ENCODE data around the gene VAMP7. TPM values are rescaled to one million over a fixed set of nuclear protein-coding genes. Genes with fewer than 3 reads are reported as not detected.

VAMP7 gene
- total RNA-seq, 4 donors from 2014 or later, result 20.2 to 27.7 (median 23.9) TPM

- Histone ChIP-seq H3K4me1 (peaks cover 0 to 7% (median 2%) of the 10 kb centered on the region in 4 donors), H3K9me3 (no peaks in the 10 kb centered on the region), H3K4me3 (no peak overlapping the region), H3K36me3 (no peaks in the 10 kb centered on the region), H3K27me3 (peaks cover 16% of the 10 kb centered on the region), H3K27ac (no peak overlapping the region)
- TF ChIP-seq CTCF (IDR thresholded peaks at IDR 0.05) (no peak), POLR2AphosphoS5 (IDR thresholded peaks at IDR 0.05) (no peak), POLR2A (IDR thresholded peaks at IDR 0.05) (no peak), EP300 (IDR thresholded peaks at IDR 0.05; ENCODE audit: low read depth) (no peak)
- intact Hi-C loops (cut with DNase I; ENCODE audit: low total_unique reads) (no loop called here), in situ Hi-C loops (cut with MboI; ENCODE audit: low pct_ligation_motif_present in 1 of 4, low pct_unique_long_range_greater_than_20kb in 1 of 4, low sequenced_read_pairs in 3 of 4) (no loop called here)
- 7 to 29% methylated on average over 1 of the region's 1 CpG for WGBS, 2 donors (ENCODE audit: low coverage in 1 of 2)
- DNase-seq, result no peak
These were observed 3.9 kb upstream of the VAMP7 start for GRCh38 chrX:155877288-155877687.

DNA sequence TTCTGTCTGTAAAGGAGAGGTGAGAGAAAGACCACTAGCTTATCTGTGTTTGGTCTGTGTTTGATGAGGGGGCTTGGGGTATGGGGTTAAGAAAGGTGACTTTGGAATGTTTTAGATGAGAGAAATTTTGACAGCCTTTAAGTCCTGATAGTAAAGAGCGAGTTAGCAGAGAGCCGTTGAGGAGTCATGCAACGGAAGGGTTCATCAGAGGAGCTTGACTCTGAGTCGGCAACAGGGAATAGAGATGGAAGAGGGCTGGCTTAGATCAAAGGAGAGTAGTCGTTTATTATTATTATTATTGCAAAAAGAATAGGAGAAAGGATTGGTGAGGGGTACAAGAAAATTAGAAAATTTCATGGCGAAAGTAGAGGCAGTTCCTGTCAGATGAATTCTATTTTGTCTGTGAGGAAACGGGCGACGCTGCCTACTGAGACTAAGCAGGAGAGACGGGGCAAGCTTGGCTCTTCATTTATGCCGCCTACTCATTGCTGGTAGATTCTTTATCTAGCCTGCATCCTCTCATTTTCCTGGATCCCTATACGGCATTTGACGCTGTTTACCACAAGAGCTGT is 473 bp upstream of the VAMP7 start:
- no peaks in the 10 kb centered on the region for H3K27me3 ChIP-seq
- H3K36me3 ChIP-seq, result no peaks in the 10 kb centered on the region
- 35 to 44% methylated on average over 12 to 13 of the region's 13 CpGs for WGBS, 2 donors (ENCODE audit: low coverage in 1 of 2)
- peaks cover 0 to 6% (median 2%) of the 10 kb centered on the region in 4 donors for H3K4me1 ChIP-seq
- TF ChIP-seq POLR2AphosphoS5 (IDR thresholded peaks at IDR 0.05) (no peak), POLR2A (IDR thresholded peaks at IDR 0.05) (no peak), EP300 (IDR thresholded peaks at IDR 0.05; ENCODE audit: low read depth) (no peak), CTCF (IDR thresholded peaks at IDR 0.05) (no peak)
- peak overlapping the region; percentile 20 to 57 (median 53) for H3K4me3 ChIP-seq
- no peaks in the 10 kb centered on the region for H3K9me3 ChIP-seq
- intact Hi-C loops (cut with DNase I; ENCODE audit: low total_unique reads), result no loop called here
- in situ Hi-C loops (cut with MboI; ENCODE audit: low pct_ligation_motif_present in 1 of 4, low pct_unique_long_range_greater_than_20kb in 1 of 4, low sequenced_read_pairs in 3 of 4), result no loop called here
- DNase-seq, result no peak
- H3K27ac ChIP-seq, result peak overlapping the region; percentile 65 to 85 (median 80)

- DNase-seq, result no peak
- H3K9me3 ChIP-seq, result no peaks in the 10 kb centered on the region
- WGBS, 2 donors (ENCODE audit: low coverage in 1 of 2), result 82 to 86% methylated on average over 2 of the region's 2 CpGs
- no peaks in the 10 kb centered on the region for H3K36me3 ChIP-seq
- H3K27me3 ChIP-seq, result no peaks in the 10 kb centered on the region
- in situ Hi-C loops (cut with MboI; ENCODE audit: low pct_ligation_motif_present in 1 of 4, low pct_unique_long_range_greater_than_20kb in 1 of 4, low sequenced_read_pairs in 3 of 4), result no loop called here
- TF ChIP-seq POLR2A (IDR thresholded peaks at IDR 0.05), result no peak
- TF ChIP-seq POLR2AphosphoS5 (IDR thresholded peaks at IDR 0.05), result no peak
- no peak for TF ChIP-seq EP300 (IDR thresholded peaks at IDR 0.05; ENCODE audit: low read depth)
- no peak for TF ChIP-seq CTCF (IDR thresholded peaks at IDR 0.05)
- no peak overlapping the region for H3K27ac ChIP-seq
- H3K4me1 ChIP-seq, result peaks cover 0 to 10% (median 4%) of the 10 kb centered on the region in 4 donors
- no peak overlapping the region for H3K4me3 ChIP-seq
- intact Hi-C loops (cut with DNase I; ENCODE audit: low total_unique reads), result no loop called here
These were observed 5.3 kb downstream of the VAMP7 start for GRCh38 chrX:155886409-155886808.

DNA sequence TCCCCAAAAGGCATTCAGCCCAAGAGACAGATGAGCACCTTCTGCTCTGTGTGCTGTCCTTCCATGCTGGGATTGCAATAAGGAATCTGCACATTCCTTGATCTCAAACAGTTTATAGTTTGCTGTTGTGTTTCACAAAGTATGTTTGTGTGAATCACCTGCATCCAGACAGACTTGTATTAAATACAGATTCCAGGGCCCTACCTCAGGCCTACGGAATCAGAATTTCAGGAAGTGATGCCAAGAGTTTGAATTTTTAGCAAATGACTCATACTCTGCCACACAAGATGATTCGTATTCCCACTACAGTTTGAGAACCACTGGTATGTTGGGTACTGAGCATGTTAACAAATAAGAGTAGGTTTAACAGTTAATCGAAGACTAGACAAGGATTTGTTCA is 7.0 kb downstream of the VAMP7 start:
- Histone ChIP-seq H3K4me3 (no peak overlapping the region), H3K36me3 (no peaks in the 10 kb centered on the region), H3K4me1 (peaks cover 0 to 5% (median 1%) of the 10 kb centered on the region in 4 donors), H3K27me3 (no peaks in the 10 kb centered on the region), H3K27ac (no peak overlapping the region), H3K9me3 (no peaks in the 10 kb centered on the region)
- 56 to 78% methylated on average over 3 of the region's 3 CpGs for WGBS, 2 donors (ENCODE audit: low coverage in 1 of 2)
- intact Hi-C loops (cut with DNase I; ENCODE audit: low total_unique reads) (no loop called here), in situ Hi-C loops (cut with MboI; ENCODE audit: low pct_ligation_motif_present in 1 of 4, low pct_unique_long_range_greater_than_20kb in 1 of 4, low sequenced_read_pairs in 3 of 4) (no loop called here)
- no peak for DNase-seq
- TF ChIP-seq EP300 (IDR thresholded peaks at IDR 0.05; ENCODE audit: low read depth) (no peak), POLR2A (IDR thresholded peaks at IDR 0.05) (no peak), CTCF (IDR thresholded peaks at IDR 0.05) (no peak), POLR2AphosphoS5 (IDR thresholded peaks at IDR 0.05) (no peak)

All from transverse colon (tissue), 4 donors.